OCI-LY7 (cell line): ENCODE results near the gene THAP3. TPM values are rescaled to one million over a fixed set of nuclear protein-coding genes. Genes with fewer than 3 reads are reported as not detected.
"Not testable (repeated sequence)": the region's sequence is repeated elsewhere in the genome, so short reads cannot be mapped to it uniquely, and the experiment has no call there.

Experiments used
- BruUV-seq: library from RNA; stranded (reverse); fragments of 400-500 nt; replicated peaks from 2 replicates; lab custom pipeline; 2021; lab: Mats Ljungman, UMichigan
- CTCF ChIA-PET: fragments of 300-600 bp; sonication (Branson Sonifier 250); formaldehyde crosslinking; loops from one replicate; lab custom pipeline; 2022; ENCODE audit warnings: antibody characterized with exemption; ENCODE audit not compliant: unreplicated experiment; lab: Charles Lee
- POLR2A ChIA-PET: fragments of 300-600 bp; sonication (Branson Sonifier 250); formaldehyde crosslinking; loops from one replicate; lab custom pipeline; 2022; ENCODE audit warnings: antibody characterized with exemption; lab: Charles Lee
- DNase-seq: peaks from one replicate; pipeline ENCODE4 v3.0.0-alpha.2; 2015; ENCODE audit warnings: low spot score
- H2AFZ ChIP-seq: fragments of 200-600 bp; sonication (generic), shearing (Covaris generic); 2 replicates; pipeline ENCODE4 v1.6.1; 2014; ENCODE audit warnings: mild to moderate bottlenecking, antibody characterized with exemption, low read length, moderate library complexity
- H3K27ac ChIP-seq: fragments of 200-600 bp; sonication (generic); 2 replicates; pipeline ENCODE4 v1.5.1; 2014; ENCODE audit warnings: mixed run types, low read depth, mild to moderate bottlenecking, moderate library complexity, low read length, inconsistent platforms; ENCODE audit not compliant: poor library complexity, severe bottlenecking
- H3K36me3 ChIP-seq: fragments of 200-600 bp; sonication (generic); 2 replicates; pipeline ENCODE4 v1.6.1; 2014; ENCODE audit warnings: mild to moderate bottlenecking, antibody characterized with exemption, low read length, moderate library complexity, mixed read lengths; ENCODE audit not compliant: insufficient read depth
- H3K4me1 ChIP-seq: fragments of 200-600 bp; sonication (generic); 2 replicates; pipeline ENCODE4 v1.5.1; 2014; ENCODE audit warnings: mild to moderate bottlenecking, low read length; ENCODE audit not compliant: insufficient read depth, poor library complexity, severe bottlenecking
- H3K4me2 ChIP-seq: fragments of 200-600 bp; sonication (generic); 2 replicates; pipeline ENCODE4 v1.6.1; 2014; ENCODE audit warnings: mild to moderate bottlenecking, low read length
- H3K4me3 ChIP-seq: fragments of 200-600 bp; sonication (generic); 2 replicates; pipeline ENCODE4 v1.5.1; 2014; ENCODE audit warnings: mild to moderate bottlenecking, low read depth, low read length; ENCODE audit not compliant: poor library complexity, severe bottlenecking
- H3K79me2 ChIP-seq: fragments of 200-600 bp; sonication (generic); 2 replicates; pipeline ENCODE4 v1.6.1; 2016; ENCODE audit warnings: low read depth, mild to moderate bottlenecking, low read length, moderate library complexity, mixed read lengths; ENCODE audit not compliant: insufficient read depth
- H3K9me2 ChIP-seq: fragments of 200-600 bp; sonication (generic); 2 replicates; pipeline ENCODE4 v1.6.1; 2016; ENCODE audit warnings: mild to moderate bottlenecking, low read length, mixed read lengths; ENCODE audit not compliant: insufficient read depth
- H3K9me3 ChIP-seq: fragments of 200-600 bp; sonication (generic); 2 replicates; pipeline ENCODE4 v1.6.1; 2014; ENCODE audit warnings: mild to moderate bottlenecking, mixed run types, low read length, mixed read lengths
- H4K20me1 ChIP-seq: fragments of 200-600 bp; sonication (generic); 2 replicates; pipeline ENCODE4 v1.6.1; 2014; ENCODE audit warnings: mild to moderate bottlenecking, antibody characterized with exemption, low read length, moderate library complexity, mixed read lengths; ENCODE audit not compliant: insufficient read depth
- EZH2phosphoT487 ChIP-seq: fragments of 200-600 bp; sonication (generic); IDR thresholded peaks from 2 replicates; pipeline ENCODE4 v1.6.1; 2018; ENCODE audit warnings: low read depth, borderline replicate concordance, mild to moderate bottlenecking, mixed run types, antibody characterized with exemption, low read length, moderate library complexity, mixed read lengths
- intact Hi-C: fragments of 100-400 bp; cut with micrococcal nuclease; formaldehyde crosslinking; loops from one replicate; pipeline ENCODE4 v1.10.0; 2022; ENCODE audit not compliant: unreplicated experiment
- total RNA-seq, 2 experiments: library from RNA; depleted of rRNA in 1 of 2; stranded (reverse); fragments of >200 nt in 1 of 2; shearing (Covaris generic) in 1 of 2; gene quantifications; 2 replicates each; pipeline ENCODE4 v1.2.3, GENCODE V29; 2014 to 2022
- TF ChIP-seq, protein P1 (sequence below): fragments of 200-600 bp; sonication (generic); conservative IDR thresholded peaks from 2 replicates; pipeline ENCODE4 v1.5.1; 2014; ENCODE audit warnings: mild to moderate bottlenecking, antibody characterized with exemption, low read length, moderate library complexity, mixed read lengths

THAP3 gene
- total RNA-seq, 2 experiments from 2014 or later: 17.2 to 22.4 TPM

DNA sequence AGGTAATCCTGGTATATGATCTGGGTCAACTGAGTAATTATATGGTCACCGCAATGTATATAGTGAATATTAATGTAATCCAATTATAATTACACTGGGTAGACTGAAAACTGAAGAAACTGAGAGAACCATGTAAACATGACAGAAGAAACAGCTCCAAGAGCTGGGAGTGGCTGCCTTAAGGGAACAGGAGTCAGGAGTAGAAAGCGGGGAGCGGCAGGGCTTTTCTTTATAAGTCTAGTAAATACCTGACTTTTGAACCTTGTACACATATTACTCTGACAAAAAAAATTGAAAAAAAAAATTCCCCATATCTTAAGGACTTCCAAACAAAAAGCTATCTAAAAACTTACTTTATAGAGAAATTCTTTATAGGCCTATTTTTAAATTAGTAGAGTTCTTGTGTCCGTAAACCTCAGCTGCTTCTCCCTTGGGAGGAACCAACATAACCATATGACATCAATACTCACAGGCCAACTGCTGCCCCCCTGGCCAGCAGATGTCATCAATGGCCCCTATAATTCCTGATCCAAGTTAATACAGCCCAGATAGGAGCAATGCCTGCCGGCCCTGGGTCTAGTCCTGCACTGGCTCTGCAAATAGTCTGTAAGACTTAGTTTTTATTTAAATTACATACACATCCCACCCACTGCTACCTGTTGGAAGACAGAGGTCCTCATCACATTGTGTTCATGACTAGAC lies 33.8 kb downstream of the THAP3 start:
- no peak overlapping the region for H3K4me3 ChIP-seq
- H3K36me3 ChIP-seq: peaks cover 70% of the 10 kb centered on the region
- CTCF ChIA-PET: no interaction called here
- no peaks in the 10 kb centered on the region for H4K20me1 ChIP-seq
- no peak overlapping the region for H3K27ac ChIP-seq
- no peak for TF ChIP-seq EZH2phosphoT487
- TF ChIP-seq, protein P1, sequence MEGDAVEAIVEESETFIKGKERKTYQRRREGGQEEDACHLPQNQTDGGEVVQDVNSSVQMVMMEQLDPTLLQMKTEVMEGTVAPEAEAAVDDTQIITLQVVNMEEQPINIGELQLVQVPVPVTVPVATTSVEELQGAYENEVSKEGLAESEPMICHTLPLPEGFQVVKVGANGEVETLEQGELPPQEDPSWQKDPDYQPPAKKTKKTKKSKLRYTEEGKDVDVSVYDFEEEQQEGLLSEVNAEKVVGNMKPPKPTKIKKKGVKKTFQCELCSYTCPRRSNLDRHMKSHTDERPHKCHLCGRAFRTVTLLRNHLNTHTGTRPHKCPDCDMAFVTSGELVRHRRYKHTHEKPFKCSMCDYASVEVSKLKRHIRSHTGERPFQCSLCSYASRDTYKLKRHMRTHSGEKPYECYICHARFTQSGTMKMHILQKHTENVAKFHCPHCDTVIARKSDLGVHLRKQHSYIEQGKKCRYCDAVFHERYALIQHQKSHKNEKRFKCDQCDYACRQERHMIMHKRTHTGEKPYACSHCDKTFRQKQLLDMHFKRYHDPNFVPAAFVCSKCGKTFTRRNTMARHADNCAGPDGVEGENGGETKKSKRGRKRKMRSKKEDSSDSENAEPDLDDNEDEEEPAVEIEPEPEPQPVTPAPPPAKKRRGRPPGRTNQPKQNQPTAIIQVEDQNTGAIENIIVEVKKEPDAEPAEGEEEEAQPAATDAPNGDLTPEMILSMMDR: no peak
- H3K4me1 ChIP-seq: no peaks in the 10 kb centered on the region
- no peaks in the 10 kb centered on the region for H3K9me2 ChIP-seq
- no peak overlapping the region for H2AFZ ChIP-seq
- POLR2A ChIA-PET: no interaction called here
- H3K4me2 ChIP-seq: no peak overlapping the region
- DNase-seq: no peak
- intact Hi-C loops: no loop called here
- peaks cover 4% of the 10 kb centered on the region; the same call in 1 of the 2 replicates for H3K79me2 ChIP-seq
- H3K9me3 ChIP-seq: no peaks in the 10 kb centered on the region
- no TSS peak for BruUV-seq

DNA sequence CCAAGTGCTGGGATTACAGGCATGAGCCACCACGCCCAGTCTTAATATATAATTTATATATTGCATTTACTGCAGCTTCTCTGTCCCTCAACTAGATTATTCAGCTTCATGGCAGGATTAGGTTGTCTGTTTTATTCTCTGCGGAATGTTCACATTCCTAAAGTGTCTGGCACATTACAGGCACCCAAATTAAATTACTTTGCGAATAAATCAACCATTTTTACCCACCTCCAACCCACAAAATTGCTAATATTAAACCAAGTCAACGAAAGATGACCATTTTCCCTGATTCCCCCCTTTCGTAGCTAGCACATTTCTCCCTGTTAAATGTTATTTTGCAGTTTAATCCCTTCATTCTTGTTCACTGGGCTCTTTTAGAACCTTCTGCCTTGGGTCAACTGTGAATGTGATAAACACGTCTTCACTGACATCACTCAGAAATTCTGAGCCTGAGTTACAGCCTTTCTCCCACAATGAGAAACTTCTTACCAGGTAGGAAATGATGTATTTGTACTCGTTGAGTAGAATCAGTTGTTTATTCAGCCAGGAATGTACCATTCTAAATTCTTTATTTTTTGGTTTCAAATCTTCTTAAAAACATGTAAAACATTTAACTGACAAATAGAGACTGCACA lies 35.9 kb downstream of the THAP3 start:
- CTCF ChIA-PET: no interaction called here
- Histone ChIP-seq H3K36me3 (peaks cover 73% of the 10 kb centered on the region), H3K27ac (no peak overlapping the region), H2AFZ (no peak overlapping the region), H3K4me1 (no peaks in the 10 kb centered on the region), H3K4me2 (no peak overlapping the region), H3K79me2 (peaks cover 4% of the 10 kb centered on the region; the same call in 1 of the 2 replicates), H3K9me3 (no peaks in the 10 kb centered on the region), H3K4me3 (no peak overlapping the region), H4K20me1 (no peaks in the 10 kb centered on the region), H3K9me2 (no peaks in the 10 kb centered on the region)
- no TSS peak for BruUV-seq
- intact Hi-C loops: no loop called here
- no peak for DNase-seq
- POLR2A ChIA-PET: interaction anchor here (0.6 kb wide), 1 partner anchor 421 kb away, joined by 3 read pairs; no protein-coding TSS in a partner anchor
- TF ChIP-seq, protein P1: no peak
- no peak for TF ChIP-seq EZH2phosphoT487

DNA sequence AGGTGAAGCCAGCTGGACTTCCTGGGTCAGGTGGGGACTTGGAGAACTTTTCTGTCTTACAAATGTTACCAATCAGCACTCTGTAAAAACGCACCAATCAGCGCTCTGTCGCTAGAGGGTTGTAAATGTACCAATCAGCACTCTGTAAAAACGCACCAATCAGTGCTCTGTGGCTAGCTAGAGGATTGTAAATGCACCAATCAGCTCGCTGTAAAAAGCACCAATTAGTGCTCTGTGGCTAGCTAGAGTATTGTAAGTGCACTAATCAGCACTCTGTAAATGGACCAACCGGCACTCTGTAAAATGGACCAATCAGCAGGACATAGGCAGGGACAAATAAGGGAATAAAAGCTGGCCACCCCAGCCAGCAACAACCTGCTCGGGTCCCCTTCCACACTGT lies 37.8 kb downstream of the THAP3 start:
- CTCF ChIA-PET, H3K9me3 ChIP-seq, POLR2A ChIA-PET: not testable (repeated sequence)

More for the DNA sequence above, 37.8 kb downstream of the THAP3 start:
- intact Hi-C loops, H3K9me2 ChIP-seq, DNase-seq, H3K79me2 ChIP-seq, BruUV-seq, H2AFZ ChIP-seq, H3K4me3 ChIP-seq, H3K27ac ChIP-seq, H3K4me1 ChIP-seq, H4K20me1 ChIP-seq, H3K4me2 ChIP-seq: not testable (repeated sequence)
- H3K36me3 ChIP-seq: peaks cover 80% of the 10 kb centered on the region
